NCI-H446 treated with DMSO at 0.1 percent for 48 hours (cell line): Measurements from ENCODE around the gene SPOCD1.
A peak's percentile ranks its signal among the peaks of the same experiment; 100 is the strongest.

Source experiments
- DNase-seq: peaks from one replicate; lab custom pipeline; 2025; lab: John Stamatoyannopoulos, UW

SPOCD1 gene

GRCh38 chr1:31771891-31772668 is 43.7 kb downstream of the SPOCD1 start:
- no peak for DNase-seq

- DNase-seq: peak; percentile 79
Measured at GRCh38 chr1:31769720-31770390, 46.0 kb downstream of the SPOCD1 start.

GRCh38 chr1:31768939-31769704 is 46.7 kb downstream of the SPOCD1 start:
- DNase-seq: no peak

GRCh38 chr1:31768407-31768907 is 47.4 kb downstream of the SPOCD1 start:
- DNase-seq: no peak

- no peak for DNase-seq
Measured at GRCh38 chr1:31767225-31767624, 48.6 kb downstream of the SPOCD1 start.

- DNase-seq: no peak
Measured at GRCh38 chr1:31765516-31765915, 50.3 kb downstream of the SPOCD1 start.

- DNase-seq: peak; percentile 37
Measured at GRCh38 chr1:31765041-31765467, 50.8 kb downstream of the SPOCD1 start.

GRCh38 chr1:31764312-31765040 is 51.3 kb downstream of the SPOCD1 start, which contains the start of gene ADGRB2:
TSS of gene ADGRB2 (minus strand) at chr1:31764340. CDS start at chr1:31757221, 7,119 bp downstream.
- DNase-seq: no peak

- DNase-seq: no peak
Measured at GRCh38 chr1:31763671-31764311, 52.0 kb downstream of the SPOCD1 start.

- peak; percentile 45 for DNase-seq
Measured at GRCh38 chr1:31762726-31763670, 52.8 kb downstream of the SPOCD1 start.

- no peak for DNase-seq
Measured at GRCh38 chr1:31762323-31762722, 53.5 kb downstream of the SPOCD1 start.

- no peak for DNase-seq
Measured at GRCh38 chr1:31761883-31762282, 53.9 kb downstream of the SPOCD1 start.

GRCh38 chr1:31760471-31761470 is 55.1 kb downstream of the SPOCD1 start:
- DNase-seq: no peak

- DNase-seq: no peak
Measured at GRCh38 chr1:31759298-31760023, 56.4 kb downstream of the SPOCD1 start.

GRCh38 chr1:31758823-31759222 is 57.0 kb downstream of the SPOCD1 start:
- no peak for DNase-seq

GRCh38 chr1:31757989-31758388 is 57.8 kb downstream of the SPOCD1 start:
- DNase-seq: no peak

- DNase-seq: no peak
Measured at GRCh38 chr1:31757204-31757679, 58.6 kb downstream of the SPOCD1 start.

- DNase-seq: no peak
Measured at GRCh38 chr1:31756578-31756977, 59.2 kb downstream of the SPOCD1 start.
